Trophoblast cell (in vitro differentiated cells and primary cell): ENCODE results near the gene ACOX3.
A peak's percentile ranks its signal among the peaks of the same experiment; 100 is the strongest.

Source experiments
- DNase-seq, 2 donors: peaks; one replicate each; pipeline ENCODE4 v3.0.0-alpha.2; 2016
- H2AFZ ChIP-seq: 2 replicates; pipeline ENCODE4 v1.6.1; 2013; ENCODE audit warnings: low read length, moderate library complexity, mild to moderate bottlenecking; ENCODE audit not compliant: insufficient read depth, poor library complexity
- H2AK5ac ChIP-seq: 2 replicates; pipeline ENCODE4 v1.6.1; 2013; ENCODE audit warnings: mild to moderate bottlenecking, low read length
- H2BK120ac ChIP-seq: 2 replicates; pipeline ENCODE4 v1.6.1; 2013; ENCODE audit warnings: low read length, mild to moderate bottlenecking, moderate library complexity; ENCODE audit not compliant: insufficient read depth, poor library complexity
- H2BK12ac ChIP-seq: 2 replicates; pipeline ENCODE4 v1.6.1; 2013; ENCODE audit warnings: mild to moderate bottlenecking, low read length, moderate library complexity
- H2BK5ac ChIP-seq: 2 replicates; pipeline ENCODE4 v1.6.1; 2013; ENCODE audit warnings: low read length, low read depth, moderate library complexity, mild to moderate bottlenecking; ENCODE audit not compliant: poor library complexity
- H3K14ac ChIP-seq: 2 replicates; pipeline ENCODE4 v1.6.1; 2013; ENCODE audit warnings: mild to moderate bottlenecking, low read length
- H3K18ac ChIP-seq: 2 replicates; pipeline ENCODE4 v1.6.1; 2013; ENCODE audit warnings: mild to moderate bottlenecking, low read length
- H3K23ac ChIP-seq: 2 replicates; pipeline ENCODE4 v1.6.1; 2013; ENCODE audit warnings: low read length
- H3K27ac ChIP-seq: 2 replicates; pipeline ENCODE4 v1.5.1; 2013; ENCODE audit warnings: low read depth, mild to moderate bottlenecking, inconsistent platforms, low read length, moderate library complexity
- H3K27me3 ChIP-seq: 2 replicates; pipeline ENCODE4 v1.6.1; 2013; ENCODE audit warnings: inconsistent platforms, mild to moderate bottlenecking, low read length, moderate library complexity; ENCODE audit not compliant: insufficient read depth
- H3K36me3 ChIP-seq, 2 experiments: 1 replicate in 1 of 2; 2 replicates in 1 of 2; pipeline ENCODE4 v1.6.1; 2013; ENCODE audit warnings: low read length in 2 of 2, mild to moderate bottlenecking in 2 of 2, moderate library complexity in 1 of 2; ENCODE audit not compliant: insufficient read depth in 2 of 2, control insufficient read depth in 1 of 2
- H3K4ac ChIP-seq: 2 replicates; pipeline ENCODE4 v1.6.1; 2013; ENCODE audit warnings: low read depth, mild to moderate bottlenecking, low read length, moderate library complexity
- H3K4me1 ChIP-seq, 2 experiments: 1 replicate in 1 of 2; 2 replicates in 1 of 2; pipeline ENCODE4 v1.6.1; 2013; ENCODE audit warnings: low read length in 2 of 2, mild to moderate bottlenecking in 2 of 2, moderate library complexity in 1 of 2; ENCODE audit not compliant: insufficient read depth in 2 of 2, control insufficient read depth in 1 of 2
- H3K4me2 ChIP-seq: 2 replicates; pipeline ENCODE4 v1.6.1; 2013; ENCODE audit warnings: inconsistent platforms, mild to moderate bottlenecking, low read length, moderate library complexity
- H3K4me3 ChIP-seq: 2 replicates; pipeline ENCODE4 v1.5.1; 2013; ENCODE audit warnings: mild to moderate bottlenecking, low read depth, low read length, inconsistent platforms
- H3K79me1 ChIP-seq: one replicate; pipeline ENCODE4 v1.6.1; 2013; ENCODE audit warnings: low read length
- H3K79me2 ChIP-seq: 2 replicates; pipeline ENCODE4 v1.6.1; 2013; ENCODE audit warnings: low read length, mild to moderate bottlenecking; ENCODE audit not compliant: control insufficient read depth, insufficient read depth, poor library complexity
- H3K9ac ChIP-seq: 2 replicates; pipeline ENCODE4 v1.6.1; 2013; ENCODE audit warnings: mild to moderate bottlenecking, low read length
- H3K9me3 ChIP-seq: 2 replicates; pipeline ENCODE4 v1.6.1; 2013; ENCODE audit warnings: low read depth, mild to moderate bottlenecking, control low read depth, inconsistent platforms, low read length; ENCODE audit not compliant: insufficient read depth
- H4K12ac ChIP-seq: 2 replicates; pipeline ENCODE4 v1.6.1; 2013; ENCODE audit warnings: low read depth, mild to moderate bottlenecking, low read length, moderate library complexity
- H4K8ac ChIP-seq: 2 replicates; pipeline ENCODE4 v1.6.1; 2013; ENCODE audit warnings: low read depth, mild to moderate bottlenecking, low read length, moderate library complexity
- H4K91ac ChIP-seq: one replicate; pipeline ENCODE4 v1.6.1; 2013; ENCODE audit warnings: low read depth, mild to moderate bottlenecking, low read length, moderate library complexity
- WGBS: extraction: QIAGEN DNeasy Blood & Tissue Kit; methylation state at CpG from one replicate; pipeline ENCODE4 v1.1.7; 2013; ENCODE audit warnings: missing lambda C conversion rate; ENCODE audit not compliant: insufficient read length, insufficient coverage; ENCODE audit errors: extremely low coverage; 5-methylcytosine and 5-hydroxymethylcytosine counted together

The ACOX3 gene

GRCh38 chr4:8459867-8460445 is 19.4 kb upstream of the ACOX3 start:
- peaks cover 2 to 7% of the 10 kb centered on the region in 2 experiments for H3K4me1 ChIP-seq
- peaks cover 4% of the 10 kb centered on the region for H3K79me1 ChIP-seq
- no peak overlapping the region for H4K12ac ChIP-seq
- no peaks in the 10 kb centered on the region for H3K27me3 ChIP-seq
- no CpG with 5 or more reads among the region's 8 CpGs for WGBS
- H3K9me3 ChIP-seq, result no peaks in the 10 kb centered on the region
- no peak overlapping the region for H3K4me2 ChIP-seq
- no peak overlapping the region for H4K8ac ChIP-seq
- no peak overlapping the region for H3K14ac ChIP-seq
- H3K4me3 ChIP-seq, result no peak overlapping the region
- no peak overlapping the region for H2AK5ac ChIP-seq
- peak overlapping the region; percentile 73 for H3K18ac ChIP-seq
- H4K91ac ChIP-seq, result no peak overlapping the region
- no peak overlapping the region for H3K23ac ChIP-seq
- no peak overlapping the region for H3K4ac ChIP-seq
- no peak overlapping the region for H2BK12ac ChIP-seq
- no peak overlapping the region for H2BK5ac ChIP-seq
- no peak overlapping the region for H3K27ac ChIP-seq
- H2BK120ac ChIP-seq, result peak overlapping the region; percentile 41
- peaks cover 9 to 19% of the 10 kb centered on the region in 2 experiments for H3K36me3 ChIP-seq
- no peak overlapping the region for H2AFZ ChIP-seq
- DNase-seq, result peak; percentile 93 to 98
- H3K9ac ChIP-seq, result no peak overlapping the region
- no peaks in the 10 kb centered on the region for H3K79me2 ChIP-seq

DNA sequence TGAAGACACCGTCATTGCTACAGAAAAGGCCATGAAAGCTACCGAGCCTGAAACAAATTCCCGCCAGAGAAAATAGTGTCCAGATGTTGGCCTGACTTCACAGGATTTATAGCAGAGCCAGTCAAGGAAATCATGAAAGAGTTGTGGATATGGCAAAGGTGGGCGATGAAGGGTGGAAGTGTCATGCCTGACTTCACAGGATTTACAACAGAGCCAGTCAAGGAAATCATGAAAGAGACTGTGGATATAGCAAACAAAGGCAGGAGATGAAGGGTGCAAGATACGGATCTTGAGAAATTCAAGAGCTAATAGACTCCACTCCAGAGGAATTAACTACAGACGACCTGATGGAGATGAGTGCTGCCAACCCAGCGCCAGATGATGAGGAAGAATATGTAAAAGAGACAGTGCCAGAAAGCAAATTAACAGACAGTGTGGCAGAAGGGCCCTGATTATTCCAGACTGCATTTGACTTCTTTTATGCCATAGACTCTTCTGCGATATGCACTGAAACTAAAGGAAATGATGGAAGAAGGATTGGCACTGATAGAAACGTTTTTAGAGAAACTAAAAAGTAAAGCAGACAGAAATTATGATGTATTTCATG is 17.2 kb upstream of the ACOX3 start:
- Histone ChIP-seq H2AFZ (no peak overlapping the region), H2BK120ac (no peak overlapping the region), H3K4me3 (no peak overlapping the region), H4K12ac (no peak overlapping the region), H3K9ac (no peak overlapping the region), H3K79me2 (no peaks in the 10 kb centered on the region), H3K4me2 (no peak overlapping the region), H3K4me1 (peaks cover 0 to 5% of the 10 kb centered on the region in 2 experiments), H3K36me3 (peaks cover 24 to 33% of the 10 kb centered on the region in 2 experiments), H3K27ac (no peak overlapping the region), H3K23ac (no peak overlapping the region), H3K27me3 (no peaks in the 10 kb centered on the region), H3K4ac (no peak overlapping the region), H3K14ac (no peak overlapping the region), H3K18ac (no peak overlapping the region), H3K9me3 (no peaks in the 10 kb centered on the region), H2BK5ac (no peak overlapping the region), H4K91ac (no peak overlapping the region), H3K79me1 (peaks cover 4% of the 10 kb centered on the region), H2AK5ac (no peak overlapping the region), H2BK12ac (no peak overlapping the region), H4K8ac (no peak overlapping the region)
- WGBS, result no CpG with 5 or more reads among the region's 9 CpGs
- no peak for DNase-seq

GRCh38 chr4:8453957-8454356 is 13.4 kb upstream of the ACOX3 start:
- no peak overlapping the region for H3K9ac ChIP-seq
- no peak overlapping the region for H2AK5ac ChIP-seq
- H3K79me1 ChIP-seq, result no peaks in the 10 kb centered on the region
- no peaks in the 10 kb centered on the region for H3K9me3 ChIP-seq
- H2BK120ac ChIP-seq, result no peak overlapping the region
- DNase-seq, result no peak
- H4K12ac ChIP-seq, result no peak overlapping the region
- no peak overlapping the region for H3K18ac ChIP-seq
- no peak overlapping the region for H4K8ac ChIP-seq
- no peak overlapping the region for H3K4me2 ChIP-seq
- H2BK12ac ChIP-seq, result no peak overlapping the region
- H3K23ac ChIP-seq, result no peak overlapping the region
- no peaks in the 10 kb centered on the region for H3K27me3 ChIP-seq
- H3K4me3 ChIP-seq, result no peak overlapping the region
- H3K27ac ChIP-seq, result no peak overlapping the region
- no peak overlapping the region for H2AFZ ChIP-seq
- peaks cover 30 to 45% of the 10 kb centered on the region in 2 experiments for H3K36me3 ChIP-seq
- no peak overlapping the region for H3K14ac ChIP-seq
- H3K4me1 ChIP-seq, result no peaks in the 10 kb centered on the region
- no CpG with 5 or more reads among the region's 3 CpGs for WGBS
- no peak overlapping the region for H2BK5ac ChIP-seq
- H3K79me2 ChIP-seq, result no peaks in the 10 kb centered on the region
- no peak overlapping the region for H3K4ac ChIP-seq
- no peak overlapping the region for H4K91ac ChIP-seq

GRCh38 chr4:8451440-8452182 is 11.1 kb upstream of the ACOX3 start:
- Histone ChIP-seq H3K4me1 (no peaks in the 10 kb centered on the region), H3K79me2 (no peaks in the 10 kb centered on the region), H3K4ac (no peak overlapping the region), H2BK5ac (no peak overlapping the region), H3K27me3 (no peaks in the 10 kb centered on the region), H3K4me2 (no peak overlapping the region), H3K9ac (no peak overlapping the region), H3K27ac (no peak overlapping the region), H3K18ac (no peak overlapping the region), H4K91ac (no peak overlapping the region), H2BK120ac (no peak overlapping the region), H3K14ac (no peak overlapping the region), H3K4me3 (no peak overlapping the region), H4K8ac (no peak overlapping the region), H2BK12ac (no peak overlapping the region), H2AFZ (no peak overlapping the region), H3K79me1 (no peaks in the 10 kb centered on the region), H2AK5ac (no peak overlapping the region), H3K36me3 (peaks cover 40 to 56% of the 10 kb centered on the region in 2 experiments), H3K23ac (no peak overlapping the region), H3K9me3 (no peaks in the 10 kb centered on the region), H4K12ac (no peak overlapping the region)
- WGBS, result no CpG with 5 or more reads among the region's 11 CpGs
- DNase-seq, result peak; percentile 61 to 65
